GM21367 (cell line): ENCODE data around the gene TMEM115.
"Not testable (repeated sequence)": the region's sequence is repeated elsewhere in the genome, so short reads cannot be mapped to it uniquely, and the experiment has no call there.

ENCODE experiments used
- ATAC-seq: cut with Tn5 transposase; IDR thresholded peaks from one replicate; pipeline ENCODE4 v1.9.1; 2021; ENCODE audit not compliant: unreplicated experiment

Gene TMEM115

DNA sequence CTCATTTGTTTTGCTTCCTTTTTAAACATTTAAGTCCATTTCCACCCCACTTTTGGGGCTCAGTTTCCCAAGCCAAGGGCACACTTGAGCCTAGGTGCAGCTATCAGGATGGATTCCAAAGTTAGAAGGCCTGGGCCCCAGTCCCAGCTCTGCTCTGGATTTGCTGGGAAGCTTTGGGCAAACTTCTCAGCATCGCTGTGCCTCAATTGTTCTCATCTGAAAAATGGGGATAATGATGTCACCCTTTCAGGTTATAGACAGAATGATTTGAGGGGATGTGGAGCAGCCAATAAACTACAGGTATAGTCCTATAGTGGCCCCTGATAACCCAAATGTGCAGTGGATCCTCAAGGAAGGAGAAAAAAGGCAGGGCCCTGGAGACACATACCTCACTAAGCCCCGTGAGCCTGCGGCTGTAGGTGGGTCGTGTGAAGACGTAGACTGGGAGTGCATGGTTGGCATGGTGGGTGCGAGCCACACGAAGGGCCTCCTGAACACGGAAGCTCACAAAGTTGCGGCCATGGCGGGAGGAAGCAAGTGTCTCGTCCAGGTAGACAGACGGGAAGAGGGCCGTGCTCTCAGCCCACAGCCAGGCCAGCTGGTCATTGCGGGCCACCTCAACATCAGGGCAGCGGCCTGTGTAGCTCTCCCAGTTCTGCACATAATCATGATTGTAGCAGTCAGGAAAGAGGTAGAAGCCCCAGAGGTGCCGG lies 40.0 kb downstream of the TMEM115 start:
- no peak for ATAC-seq

GRCh38 chr3:50318615-50319014 lies 40.7 kb downstream of the TMEM115 start:
- ATAC-seq, result no peak

DNA sequence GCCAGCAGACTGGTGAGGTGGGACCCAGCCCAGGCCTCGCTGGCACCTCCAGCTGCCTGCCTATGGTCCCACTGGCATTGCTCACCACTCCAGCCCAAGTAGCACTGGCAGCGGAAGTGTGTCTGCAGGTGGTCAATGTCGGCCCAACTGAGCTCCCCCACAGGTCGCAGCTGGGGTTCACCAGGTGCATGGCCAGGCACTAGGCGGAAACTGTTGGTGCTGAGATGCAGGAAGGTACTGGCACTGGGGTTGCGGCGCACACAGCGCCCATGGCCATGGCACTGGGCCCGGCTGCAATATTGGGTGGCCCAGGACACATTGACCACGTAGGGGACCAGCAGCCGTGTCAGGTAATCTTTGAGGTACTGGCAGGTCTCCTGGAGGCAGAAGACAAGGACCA lies 41.2 kb downstream of the TMEM115 start:
- no peak for ATAC-seq

GRCh38 chr3:50317300-50317699 lies 42.0 kb downstream of the TMEM115 start:
- no peak for ATAC-seq

DNA sequence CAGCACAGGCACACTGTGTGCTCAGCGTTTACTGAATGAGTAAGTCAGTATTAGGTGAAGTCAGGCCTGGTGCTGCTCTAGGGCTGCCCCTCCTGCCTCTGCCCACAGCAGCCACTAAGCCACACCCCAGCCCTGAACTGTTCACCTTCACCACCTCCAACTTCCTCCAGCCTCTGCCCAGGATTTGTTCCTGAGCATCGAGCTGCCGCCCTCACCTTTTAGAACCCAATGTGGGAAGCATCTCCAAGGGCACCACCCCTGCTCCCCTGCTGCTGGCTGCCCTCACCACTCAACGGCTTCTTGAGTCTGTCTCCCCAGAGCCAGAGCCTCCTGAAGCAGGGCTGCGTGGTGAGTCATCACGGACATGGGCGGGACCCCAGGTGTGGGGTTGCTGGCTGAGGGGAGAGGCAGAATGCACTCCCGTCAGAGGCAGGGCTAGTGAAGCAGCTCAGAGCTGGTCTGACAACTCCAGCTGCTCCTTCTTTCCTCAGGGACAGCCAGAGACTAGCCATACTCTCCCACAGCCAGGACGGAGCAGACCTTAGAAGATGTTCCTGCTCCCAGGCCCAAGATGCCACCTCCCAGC lies 42.6 kb downstream of the TMEM115 start:
- ATAC-seq, result no peak

DNA sequence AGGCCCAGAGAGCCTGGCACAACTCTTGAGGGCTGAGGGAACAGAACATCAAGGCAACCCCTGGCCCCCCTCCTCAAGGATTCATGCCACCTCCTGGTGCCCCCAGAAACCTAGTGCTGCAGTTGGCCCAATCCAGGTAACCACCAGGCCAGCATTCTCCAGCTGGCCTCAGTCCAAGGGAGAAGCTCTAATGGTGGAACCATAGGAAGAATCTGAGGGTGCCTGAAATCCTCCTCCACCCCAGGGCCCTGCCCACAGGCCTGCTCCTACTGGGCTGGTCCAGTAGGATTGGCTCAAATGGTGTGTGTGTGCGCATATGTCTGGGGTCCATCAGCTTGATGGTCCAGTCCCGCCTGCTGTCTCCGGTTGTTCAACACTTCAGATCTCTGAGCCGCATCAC lies 44.5 kb downstream of the TMEM115 start:
- ATAC-seq, result no peak

- no peak for ATAC-seq
Measured at GRCh38 chr3:50314342-50314741, 45.0 kb downstream of the TMEM115 start.

GRCh38 chr3:50312041-50312440 lies 47.3 kb downstream of the TMEM115 start:
- not testable (repeated sequence) for ATAC-seq
